Sigmoid colon (tissue), 7 donors: Measurements from ENCODE around the gene AK5. TPM values are rescaled to one million over a fixed set of nuclear protein-coding genes. Genes with fewer than 3 reads are reported as not detected.

Experiments
- DNase-seq: peaks from one replicate; pipeline ENCODE4 v3.0.0-alpha.2; 2019
- H3K27ac ChIP-seq, 4 donors: fragments of 200-600 bp; sonication (generic); one replicate each; pipeline ENCODE4 v1.5.1; 2016 to 2019; ENCODE audit warnings: mild to moderate bottlenecking in 1 of 4
- H3K27me3 ChIP-seq, 3 donors: fragments of 200-600 bp; sonication (generic); one replicate each; pipeline ENCODE4 v1.5.1; 2019; ENCODE audit warnings: mild to moderate bottlenecking in 1 of 3
- H3K36me3 ChIP-seq, 4 donors: fragments of 200-600 bp; sonication (generic); one replicate each; pipeline ENCODE4 v1.5.1; 2016 to 2019
- H3K4me1 ChIP-seq, 4 donors: fragments of 200-600 bp; sonication (generic); one replicate each; pipeline ENCODE4 v1.5.1; 2017 to 2019
- H3K4me3 ChIP-seq, 4 donors: fragments of 200-600 bp; sonication (generic); one replicate each; pipeline ENCODE4 v1.5.1; 2017 to 2019; ENCODE audit warnings: mild to moderate bottlenecking in 2 of 4, moderate library complexity in 1 of 4
- H3K9me3 ChIP-seq, 4 donors: fragments of 200-600 bp in 3 of 4; sonication (generic) in 3 of 4; one replicate each; pipeline versions ENCODE4 v1.5.1 to v1.6.1; 2013 to 2019
- EP300 ChIP-seq, 4 donors: sonication (generic); formaldehyde crosslinking; IDR thresholded peaks; one replicate each; pipeline ENCODE4 v1.6.1; 2017; ENCODE audit warnings: antibody characterized with exemption in 4 of 4
- POLR2A ChIP-seq, 2 donors: fragments of 450-650 bp; IDR thresholded peaks; one replicate each; pipeline ENCODE4 v1.6.1; 2016; ENCODE audit warnings: antibody characterized with exemption in 2 of 2, mild to moderate bottlenecking in 2 of 2, moderate library complexity in 2 of 2
- POLR2AphosphoS5 ChIP-seq, 4 donors: sonication (generic); formaldehyde crosslinking; IDR thresholded peaks; one replicate each; pipeline ENCODE4 v1.6.1; 2017; ENCODE audit warnings: antibody characterized with exemption in 4 of 4
- WGBS, 2 donors: extraction: QIAGEN DNeasy Blood & Tissue Kit; methylation state at CpG; one replicate each; pipeline ENCODE4 v1.1.7; 2013; 5-methylcytosine and 5-hydroxymethylcytosine counted together
- intact Hi-C: fragments of 100-400 bp; cut with DNase I; formaldehyde crosslinking; loops from one replicate; pipeline ENCODE4 v1.15.1; 2023
- polyA plus RNA-seq, 3 donors: library from polyadenylated mRNA; stranded (reverse); fragments of 200-250 nt; gene quantifications; one replicate each; pipeline ENCODE4 v1.2.3, GENCODE V29; 2013
- total RNA-seq, 4 donors: library from RNA; depleted of rRNA; stranded (reverse); fragments of >200 nt; gene quantifications; one replicate each; pipeline ENCODE4 v1.1.0, GENCODE V29; 2016
- TF ChIP-seq, protein P1 (sequence below), 4 experiments: fragments of 450-650 bp in 3 of 4; fragments of 200-600 bp in 1 of 4; IDR thresholded peaks; one replicate each; pipeline ENCODE4 v1.5.1; 2016 to 2019; ENCODE audit warnings: antibody characterized with exemption in 4 of 4, mild to moderate bottlenecking in 3 of 4, moderate library complexity in 2 of 4
- donor health status: healthy with polysubstance abuse.
- donor health status: Bipolar disorder and iron deficiency.
- donor health status: healthy.

Gene AK5
- total and polyA plus RNA-seq, 7 donors = 0.33 to 6.1 (median 1.9) TPM; not detected in 1

DNA sequence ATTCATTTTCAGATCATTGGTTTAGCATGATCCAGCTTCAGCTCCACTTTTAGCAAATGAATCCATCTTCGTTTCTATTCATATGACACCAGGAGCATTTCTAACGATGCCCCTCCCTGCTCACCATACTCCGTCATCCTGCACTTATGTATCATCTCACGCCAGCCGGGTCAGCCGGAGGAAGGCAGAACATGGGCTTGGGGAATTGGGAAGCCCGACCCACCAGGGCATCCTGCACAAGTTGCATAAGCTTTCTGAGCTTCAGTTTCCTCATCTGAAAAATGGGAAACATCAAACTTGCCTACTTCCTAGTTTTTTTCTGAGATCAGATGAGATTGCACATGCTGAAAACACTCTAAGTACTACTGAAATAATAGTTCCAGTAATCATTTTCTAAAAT lies 194.7 kb downstream of the AK5 start:
- H3K27me3 ChIP-seq = no peaks in the 10 kb centered on the region
- no peak overlapping the region for H3K27ac ChIP-seq
- H3K36me3 ChIP-seq = no peaks in the 10 kb centered on the region
- WGBS, 2 donors = 81 to 85% methylated on average over 7 of the region's 7 CpGs
- intact Hi-C loops = no loop called here
- TF ChIP-seq POLR2AphosphoS5 (IDR thresholded peaks at IDR 0.05) (no peak), POLR2A (IDR thresholded peaks at IDR 0.05) (no peak), EP300 (IDR thresholded peaks at IDR 0.05) (no peak)
- TF ChIP-seq, protein P1, sequence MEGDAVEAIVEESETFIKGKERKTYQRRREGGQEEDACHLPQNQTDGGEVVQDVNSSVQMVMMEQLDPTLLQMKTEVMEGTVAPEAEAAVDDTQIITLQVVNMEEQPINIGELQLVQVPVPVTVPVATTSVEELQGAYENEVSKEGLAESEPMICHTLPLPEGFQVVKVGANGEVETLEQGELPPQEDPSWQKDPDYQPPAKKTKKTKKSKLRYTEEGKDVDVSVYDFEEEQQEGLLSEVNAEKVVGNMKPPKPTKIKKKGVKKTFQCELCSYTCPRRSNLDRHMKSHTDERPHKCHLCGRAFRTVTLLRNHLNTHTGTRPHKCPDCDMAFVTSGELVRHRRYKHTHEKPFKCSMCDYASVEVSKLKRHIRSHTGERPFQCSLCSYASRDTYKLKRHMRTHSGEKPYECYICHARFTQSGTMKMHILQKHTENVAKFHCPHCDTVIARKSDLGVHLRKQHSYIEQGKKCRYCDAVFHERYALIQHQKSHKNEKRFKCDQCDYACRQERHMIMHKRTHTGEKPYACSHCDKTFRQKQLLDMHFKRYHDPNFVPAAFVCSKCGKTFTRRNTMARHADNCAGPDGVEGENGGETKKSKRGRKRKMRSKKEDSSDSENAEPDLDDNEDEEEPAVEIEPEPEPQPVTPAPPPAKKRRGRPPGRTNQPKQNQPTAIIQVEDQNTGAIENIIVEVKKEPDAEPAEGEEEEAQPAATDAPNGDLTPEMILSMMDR (IDR thresholded peaks at IDR 0.05) = no peak
- H3K9me3 ChIP-seq = no peaks in the 10 kb centered on the region
- H3K4me1 ChIP-seq = peaks cover 0 to 11% (median 0%) of the 10 kb centered on the region in 4 donors
- H3K4me3 ChIP-seq = no peak overlapping the region
- no peak for DNase-seq

DNA sequence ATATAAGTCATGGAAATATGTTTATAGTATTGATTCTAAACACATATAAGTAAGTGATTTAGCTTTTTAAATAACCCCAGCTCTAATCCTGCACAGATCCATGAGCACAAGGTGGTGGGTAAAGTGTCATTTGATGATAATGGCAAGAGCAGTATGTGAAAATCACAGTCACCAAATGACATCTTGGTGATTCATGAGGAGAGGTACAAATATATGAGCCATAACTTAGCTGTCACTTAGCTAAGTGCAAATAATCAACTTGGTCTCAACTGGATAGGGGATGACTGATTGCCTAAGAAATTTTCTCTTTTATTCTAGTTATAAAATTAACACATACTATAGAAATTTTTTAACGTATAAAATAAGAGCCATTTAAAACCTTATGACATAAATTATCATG lies 202.5 kb downstream of the AK5 start:
- no peak overlapping the region for H3K4me3 ChIP-seq
- WGBS, 2 donors = 47 to 70% methylated on average over 1 of the region's 1 CpG
- intact Hi-C loops = no loop called here
- no peaks in the 10 kb centered on the region for H3K27me3 ChIP-seq
- H3K4me1 ChIP-seq = no peaks in the 10 kb centered on the region
- no peaks in the 10 kb centered on the region for H3K9me3 ChIP-seq
- H3K36me3 ChIP-seq = no peaks in the 10 kb centered on the region
- TF ChIP-seq POLR2A (IDR thresholded peaks at IDR 0.05) = no peak
- TF ChIP-seq, protein P1 (IDR thresholded peaks at IDR 0.05) = no peak
- TF ChIP-seq POLR2AphosphoS5 (IDR thresholded peaks at IDR 0.05) = no peak
- no peak for TF ChIP-seq EP300 (IDR thresholded peaks at IDR 0.05)
- no peak overlapping the region for H3K27ac ChIP-seq
- DNase-seq = no peak

DNA sequence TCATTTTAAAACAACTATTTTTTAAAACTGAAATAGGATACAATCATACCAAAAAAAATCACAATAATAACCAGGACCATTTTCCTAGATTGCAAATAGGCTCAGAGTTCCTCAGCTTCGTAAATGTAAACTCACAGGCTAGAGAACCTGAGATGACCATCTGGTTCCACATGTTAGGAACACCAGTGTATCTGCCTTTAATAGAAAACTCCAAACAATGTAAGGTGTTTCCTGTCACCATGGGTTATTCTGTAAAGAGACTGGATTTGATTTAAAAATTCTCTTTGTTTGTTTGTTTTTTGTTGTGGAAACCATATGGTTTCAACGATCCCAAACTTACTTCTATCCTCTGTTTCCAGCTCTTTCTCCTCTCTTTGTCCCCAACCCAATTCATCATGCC lies 203.1 kb downstream of the AK5 start:
- no peak overlapping the region for H3K4me3 ChIP-seq
- no peaks in the 10 kb centered on the region for H3K36me3 ChIP-seq
- WGBS, 2 donors = 68 to 70% methylated on average over 2 of the region's 2 CpGs
- intact Hi-C loops = no loop called here
- no peaks in the 10 kb centered on the region for H3K9me3 ChIP-seq
- no peak overlapping the region for H3K27ac ChIP-seq
- TF ChIP-seq POLR2AphosphoS5 (IDR thresholded peaks at IDR 0.05) (no peak), EP300 (IDR thresholded peaks at IDR 0.05) (no peak), POLR2A (IDR thresholded peaks at IDR 0.05) (no peak)
- TF ChIP-seq, protein P1 (IDR thresholded peaks at IDR 0.05) = no peak
- no peaks in the 10 kb centered on the region for H3K4me1 ChIP-seq
- no peak for DNase-seq
- no peaks in the 10 kb centered on the region for H3K27me3 ChIP-seq

- H3K4me3 ChIP-seq = no peak overlapping the region
- TF ChIP-seq POLR2AphosphoS5 (IDR thresholded peaks at IDR 0.05) (no peak), POLR2A (IDR thresholded peaks at IDR 0.05) (no peak), EP300 (IDR thresholded peaks at IDR 0.05) (no peak)
- TF ChIP-seq, protein P1 (IDR thresholded peaks at IDR 0.05) = no peak
- intact Hi-C loops = no loop called here
Observed at GRCh38 chr1:77487631-77488030, 205.8 kb downstream of the AK5 start.

GRCh38 chr1:77489910-77490309 lies 208.1 kb downstream of the AK5 start:
- TF ChIP-seq POLR2AphosphoS5 (IDR thresholded peaks at IDR 0.05) (no peak), EP300 (IDR thresholded peaks at IDR 0.05) (no peak), POLR2A (IDR thresholded peaks at IDR 0.05) (no peak)
- TF ChIP-seq, protein P1 (IDR thresholded peaks at IDR 0.05) = no peak

More at GRCh38 chr1:77487631-77488030, 205.8 kb downstream of the AK5 start:
- H3K9me3 ChIP-seq = no peaks in the 10 kb centered on the region
- H3K27ac ChIP-seq = no peak overlapping the region
- no peak for DNase-seq
- no peaks in the 10 kb centered on the region for H3K27me3 ChIP-seq
- no peaks in the 10 kb centered on the region for H3K4me1 ChIP-seq
- WGBS, 2 donors = 84 to 96% methylated on average over 1 of the region's 1 CpG
- H3K36me3 ChIP-seq = no peaks in the 10 kb centered on the region

More at GRCh38 chr1:77489910-77490309, 208.1 kb downstream of the AK5 start:
- Histone ChIP-seq H3K9me3 (no peaks in the 10 kb centered on the region), H3K27ac (no peak overlapping the region), H3K4me3 (no peak overlapping the region), H3K4me1 (no peaks in the 10 kb centered on the region), H3K27me3 (no peaks in the 10 kb centered on the region), H3K36me3 (no peaks in the 10 kb centered on the region)
- intact Hi-C loops = no loop called here
- WGBS, 2 donors = 74 to 75% methylated on average over 2 of the region's 2 CpGs
- no peak for DNase-seq
